ENCODE results near the gene TOX3. TPM values are rescaled to one million over a fixed set of nuclear protein-coding genes. Genes with fewer than 3 reads are reported as not detected.

Gene TOX3
- total and polyA plus RNA-seq, 2 experiments from 2014 or later: 9.8 to 15.6 TPM

DNA sequence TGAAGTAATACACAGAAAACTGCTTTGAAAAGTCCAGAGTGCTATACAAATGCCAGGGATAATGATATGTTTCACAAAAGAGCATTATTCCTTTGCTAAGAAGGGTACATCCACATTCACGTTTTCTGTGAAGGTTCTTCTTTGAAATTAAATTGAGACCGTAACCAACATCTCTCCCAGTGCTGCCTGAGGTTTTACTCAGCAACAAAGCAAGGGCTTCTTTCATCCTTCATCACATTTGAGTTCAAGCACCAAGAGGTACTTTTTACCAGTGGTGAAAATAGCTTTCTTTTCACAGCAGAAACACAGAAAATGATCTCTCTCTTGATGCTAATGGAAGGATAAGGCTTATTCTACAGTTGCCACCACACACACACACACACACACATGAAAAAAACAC lies 113.3 kb downstream of the TOX3 start:
- Histone ChIP-seq H3K79me2 (replicated peaks; ENCODE audit: insufficient read depth) (no peaks in the 10 kb centered on the region), H2AFZ (no peak overlapping the region), H3K9me2 (ENCODE audit: insufficient read depth) (no peaks in the 10 kb centered on the region), H3F3A (replicated peaks; ENCODE audit: low read depth) (no peaks in the 10 kb centered on the region), H3K27me3 (ENCODE audit: insufficient read depth) (no peaks in the 10 kb centered on the region), H3K27ac (ENCODE audit: low read depth) (no peak overlapping the region), H3K36me3 (ENCODE audit: insufficient read depth) (no peaks in the 10 kb centered on the region), H3K4me1 (ENCODE audit: insufficient read depth) (peaks cover 18% of the 10 kb centered on the region), H4K20me1 (replicated peaks; ENCODE audit: insufficient read depth) (no peaks in the 10 kb centered on the region), H3K4me2 (no peak overlapping the region), H3K4me3 (no peak overlapping the region)
- no peak for TF ChIP-seq ZNF114 (CRISPR knock-in tag; IDR thresholded peaks at IDR 0.05)
- TF ChIP-seq, protein P1, sequence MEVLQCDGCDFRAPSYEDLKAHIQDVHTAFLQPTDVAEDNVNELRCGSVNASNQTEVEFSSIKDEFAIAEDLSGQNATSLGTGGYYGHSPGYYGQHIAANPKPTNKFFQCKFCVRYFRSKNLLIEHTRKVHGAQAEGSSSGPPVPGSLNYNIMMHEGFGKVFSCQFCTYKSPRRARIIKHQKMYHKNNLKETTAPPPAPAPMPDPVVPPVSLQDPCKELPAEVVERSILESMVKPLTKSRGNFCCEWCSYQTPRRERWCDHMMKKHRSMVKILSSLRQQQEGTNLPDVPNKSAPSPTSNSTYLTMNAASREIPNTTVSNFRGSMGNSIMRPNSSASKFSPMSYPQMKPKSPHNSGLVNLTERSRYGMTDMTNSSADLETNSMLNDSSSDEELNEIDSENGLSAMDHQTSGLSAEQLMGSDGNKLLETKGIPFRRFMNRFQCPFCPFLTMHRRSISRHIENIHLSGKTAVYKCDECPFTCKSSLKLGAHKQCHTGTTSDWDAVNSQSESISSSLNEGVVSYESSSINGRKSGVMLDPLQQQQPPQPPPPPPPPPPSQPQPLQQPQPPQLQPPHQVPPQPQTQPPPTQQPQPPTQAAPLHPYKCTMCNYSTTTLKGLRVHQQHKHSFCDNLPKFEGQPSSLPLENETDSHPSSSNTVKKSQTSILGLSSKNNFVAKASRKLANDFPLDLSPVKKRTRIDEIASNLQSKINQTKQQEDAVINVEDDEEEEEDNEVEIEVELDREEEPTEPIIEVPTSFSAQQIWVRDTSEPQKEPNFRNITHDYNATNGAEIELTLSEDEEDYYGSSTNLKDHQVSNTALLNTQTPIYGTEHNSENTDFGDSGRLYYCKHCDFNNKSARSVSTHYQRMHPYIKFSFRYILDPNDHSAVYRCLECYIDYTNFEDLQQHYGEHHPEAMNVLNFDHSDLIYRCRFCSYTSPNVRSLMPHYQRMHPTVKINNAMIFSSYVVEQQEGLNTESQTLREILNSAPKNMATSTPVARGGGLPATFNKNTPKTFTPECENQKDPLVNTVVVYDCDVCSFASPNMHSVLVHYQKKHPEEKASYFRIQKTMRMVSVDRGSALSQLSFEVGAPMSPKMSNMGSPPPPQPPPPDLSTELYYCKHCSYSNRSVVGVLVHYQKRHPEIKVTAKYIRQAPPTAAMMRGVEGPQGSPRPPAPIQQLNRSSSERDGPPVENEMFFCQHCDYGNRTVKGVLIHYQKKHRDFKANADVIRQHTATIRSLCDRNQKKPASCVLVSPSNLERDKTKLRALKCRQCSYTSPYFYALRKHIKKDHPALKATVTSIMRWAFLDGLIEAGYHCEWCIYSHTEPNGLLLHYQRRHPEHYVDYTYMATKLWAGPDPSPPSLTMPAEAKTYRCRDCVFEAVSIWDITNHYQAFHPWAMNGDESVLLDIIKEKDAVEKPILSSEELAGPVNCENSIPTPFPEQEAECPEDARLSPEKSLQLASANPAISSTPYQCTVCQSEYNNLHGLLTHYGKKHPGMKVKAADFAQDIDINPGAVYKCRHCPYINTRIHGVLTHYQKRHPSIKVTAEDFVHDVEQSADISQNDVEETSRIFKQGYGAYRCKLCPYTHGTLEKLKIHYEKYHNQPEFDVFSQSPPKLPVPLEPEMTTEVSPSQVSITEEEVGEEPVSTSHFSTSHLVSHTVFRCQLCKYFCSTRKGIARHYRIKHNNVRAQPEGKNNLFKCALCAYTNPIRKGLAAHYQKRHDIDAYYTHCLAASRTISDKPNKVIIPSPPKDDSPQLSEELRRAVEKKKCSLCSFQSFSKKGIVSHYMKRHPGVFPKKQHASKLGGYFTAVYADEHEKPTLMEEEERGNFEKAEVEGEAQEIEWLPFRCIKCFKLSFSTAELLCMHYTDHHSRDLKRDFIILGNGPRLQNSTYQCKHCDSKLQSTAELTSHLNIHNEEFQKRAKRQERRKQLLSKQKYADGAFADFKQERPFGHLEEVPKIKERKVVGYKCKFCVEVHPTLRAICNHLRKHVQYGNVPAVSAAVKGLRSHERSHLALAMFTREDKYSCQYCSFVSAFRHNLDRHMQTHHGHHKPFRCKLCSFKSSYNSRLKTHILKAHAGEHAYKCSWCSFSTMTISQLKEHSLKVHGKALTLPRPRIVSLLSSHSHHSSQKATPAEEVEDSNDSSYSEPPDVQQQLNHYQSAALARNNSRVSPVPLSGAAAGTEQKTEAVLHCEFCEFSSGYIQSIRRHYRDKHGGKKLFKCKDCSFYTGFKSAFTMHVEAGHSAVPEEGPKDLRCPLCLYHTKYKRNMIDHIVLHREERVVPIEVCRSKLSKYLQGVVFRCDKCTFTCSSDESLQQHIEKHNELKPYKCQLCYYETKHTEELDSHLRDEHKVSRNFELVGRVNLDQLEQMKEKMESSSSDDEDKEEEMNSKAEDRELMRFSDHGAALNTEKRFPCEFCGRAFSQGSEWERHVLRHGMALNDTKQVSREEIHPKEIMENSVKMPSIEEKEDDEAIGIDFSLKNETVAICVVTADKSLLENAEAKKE (CRISPR knock-in tag; IDR thresholded peaks at IDR 0.05): no peak
- TF ChIP-seq, protein P2, sequence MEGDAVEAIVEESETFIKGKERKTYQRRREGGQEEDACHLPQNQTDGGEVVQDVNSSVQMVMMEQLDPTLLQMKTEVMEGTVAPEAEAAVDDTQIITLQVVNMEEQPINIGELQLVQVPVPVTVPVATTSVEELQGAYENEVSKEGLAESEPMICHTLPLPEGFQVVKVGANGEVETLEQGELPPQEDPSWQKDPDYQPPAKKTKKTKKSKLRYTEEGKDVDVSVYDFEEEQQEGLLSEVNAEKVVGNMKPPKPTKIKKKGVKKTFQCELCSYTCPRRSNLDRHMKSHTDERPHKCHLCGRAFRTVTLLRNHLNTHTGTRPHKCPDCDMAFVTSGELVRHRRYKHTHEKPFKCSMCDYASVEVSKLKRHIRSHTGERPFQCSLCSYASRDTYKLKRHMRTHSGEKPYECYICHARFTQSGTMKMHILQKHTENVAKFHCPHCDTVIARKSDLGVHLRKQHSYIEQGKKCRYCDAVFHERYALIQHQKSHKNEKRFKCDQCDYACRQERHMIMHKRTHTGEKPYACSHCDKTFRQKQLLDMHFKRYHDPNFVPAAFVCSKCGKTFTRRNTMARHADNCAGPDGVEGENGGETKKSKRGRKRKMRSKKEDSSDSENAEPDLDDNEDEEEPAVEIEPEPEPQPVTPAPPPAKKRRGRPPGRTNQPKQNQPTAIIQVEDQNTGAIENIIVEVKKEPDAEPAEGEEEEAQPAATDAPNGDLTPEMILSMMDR (conservative IDR thresholded peaks at IDR 0.05; ENCODE audit: low read depth in 2 of 2): no peak
- TF ChIP-seq, protein P3, sequence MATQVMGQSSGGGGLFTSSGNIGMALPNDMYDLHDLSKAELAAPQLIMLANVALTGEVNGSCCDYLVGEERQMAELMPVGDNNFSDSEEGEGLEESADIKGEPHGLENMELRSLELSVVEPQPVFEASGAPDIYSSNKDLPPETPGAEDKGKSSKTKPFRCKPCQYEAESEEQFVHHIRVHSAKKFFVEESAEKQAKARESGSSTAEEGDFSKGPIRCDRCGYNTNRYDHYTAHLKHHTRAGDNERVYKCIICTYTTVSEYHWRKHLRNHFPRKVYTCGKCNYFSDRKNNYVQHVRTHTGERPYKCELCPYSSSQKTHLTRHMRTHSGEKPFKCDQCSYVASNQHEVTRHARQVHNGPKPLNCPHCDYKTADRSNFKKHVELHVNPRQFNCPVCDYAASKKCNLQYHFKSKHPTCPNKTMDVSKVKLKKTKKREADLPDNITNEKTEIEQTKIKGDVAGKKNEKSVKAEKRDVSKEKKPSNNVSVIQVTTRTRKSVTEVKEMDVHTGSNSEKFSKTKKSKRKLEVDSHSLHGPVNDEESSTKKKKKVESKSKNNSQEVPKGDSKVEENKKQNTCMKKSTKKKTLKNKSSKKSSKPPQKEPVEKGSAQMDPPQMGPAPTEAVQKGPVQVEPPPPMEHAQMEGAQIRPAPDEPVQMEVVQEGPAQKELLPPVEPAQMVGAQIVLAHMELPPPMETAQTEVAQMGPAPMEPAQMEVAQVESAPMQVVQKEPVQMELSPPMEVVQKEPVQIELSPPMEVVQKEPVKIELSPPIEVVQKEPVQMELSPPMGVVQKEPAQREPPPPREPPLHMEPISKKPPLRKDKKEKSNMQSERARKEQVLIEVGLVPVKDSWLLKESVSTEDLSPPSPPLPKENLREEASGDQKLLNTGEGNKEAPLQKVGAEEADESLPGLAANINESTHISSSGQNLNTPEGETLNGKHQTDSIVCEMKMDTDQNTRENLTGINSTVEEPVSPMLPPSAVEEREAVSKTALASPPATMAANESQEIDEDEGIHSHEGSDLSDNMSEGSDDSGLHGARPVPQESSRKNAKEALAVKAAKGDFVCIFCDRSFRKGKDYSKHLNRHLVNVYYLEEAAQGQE (IDR thresholded peaks at IDR 0.05; ENCODE audit: unreplicated experiment): no peak
- no peak for TF ChIP-seq ZNF331 (CRISPR knock-in tag; IDR thresholded peaks at IDR 0.05; ENCODE audit: low read depth)
- no peak for TF ChIP-seq EZH2 (IDR thresholded peaks at IDR 0.05; ENCODE audit: low read depth, unreplicated experiment)
- TF ChIP-seq, protein P4, sequence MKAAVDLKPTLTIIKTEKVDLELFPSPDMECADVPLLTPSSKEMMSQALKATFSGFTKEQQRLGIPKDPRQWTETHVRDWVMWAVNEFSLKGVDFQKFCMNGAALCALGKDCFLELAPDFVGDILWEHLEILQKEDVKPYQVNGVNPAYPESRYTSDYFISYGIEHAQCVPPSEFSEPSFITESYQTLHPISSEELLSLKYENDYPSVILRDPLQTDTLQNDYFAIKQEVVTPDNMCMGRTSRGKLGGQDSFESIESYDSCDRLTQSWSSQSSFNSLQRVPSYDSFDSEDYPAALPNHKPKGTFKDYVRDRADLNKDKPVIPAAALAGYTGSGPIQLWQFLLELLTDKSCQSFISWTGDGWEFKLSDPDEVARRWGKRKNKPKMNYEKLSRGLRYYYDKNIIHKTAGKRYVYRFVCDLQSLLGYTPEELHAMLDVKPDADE (IDR thresholded peaks at IDR 0.05): no peak
- TF ChIP-seq NANOG (IDR thresholded peaks at IDR 0.05; ENCODE audit: borderline replicate concordance): no peak
- TF ChIP-seq POLR2AphosphoS5 (IDR thresholded peaks at IDR 0.05; ENCODE audit: low read depth): no peak
- no peak for TF ChIP-seq CREB1 (CRISPR knock-in tag; IDR thresholded peaks at IDR 0.05; ENCODE audit: low read depth)
- no peak for TF ChIP-seq JUNB (IDR thresholded peaks at IDR 0.05; ENCODE audit: unreplicated experiment)
- TF ChIP-seq STAT1 (IDR thresholded peaks at IDR 0.05; ENCODE audit: unreplicated experiment): no peak
- no peak overlapping the region for H3K27ac Mint-ChIP-seq
- ATAC-seq (no peak), DNase-seq (ENCODE audit: low spot score) (no peak)
- no peaks in the 10 kb centered on the region for H3K9me3 Mint-ChIP-seq
- H3K36me3 Mint-ChIP-seq (ENCODE audit: low read depth): peaks cover 4% of the 10 kb centered on the region; the same call in 1 of the 3 replicates
- peaks cover 14% of the 10 kb centered on the region for H3K4me1 Mint-ChIP-seq
- no peaks in the 10 kb centered on the region for H3K27me3 Mint-ChIP-seq (ENCODE audit: insufficient read depth, low read depth, poor library complexity)
- H3K4me3 Mint-ChIP-seq: no peak overlapping the region
